ENCODE measurements around the gene ESPNL. TPM values are rescaled to one million over a fixed set of nuclear protein-coding genes. Genes with fewer than 3 reads are reported as not detected.

ESPNL gene
- total RNA-seq, 2 experiments from 2014 or later, result not detected

DNA sequence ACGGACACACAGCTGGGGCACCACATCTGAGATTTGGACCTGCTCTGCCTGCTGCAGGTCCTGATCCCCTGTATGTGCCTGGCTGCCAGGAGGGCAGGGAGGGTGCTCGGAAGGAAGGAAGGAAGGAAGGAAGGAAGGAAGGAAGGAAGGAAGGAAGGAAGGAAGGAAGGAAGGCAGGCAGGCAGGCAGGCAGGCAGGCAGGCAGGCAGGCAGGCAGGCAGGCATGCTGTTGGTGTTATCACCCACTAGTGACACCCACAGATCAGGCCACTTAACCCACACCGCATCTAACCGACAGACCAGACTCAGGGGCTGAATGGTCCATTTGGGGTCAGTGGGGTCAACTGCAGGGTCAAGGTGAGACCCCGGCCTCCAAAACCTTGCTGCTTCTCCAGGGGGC lies 44.1 kb downstream of the ESPNL start:
- no peak overlapping the region for H3K27ac Mint-ChIP-seq

DNA sequence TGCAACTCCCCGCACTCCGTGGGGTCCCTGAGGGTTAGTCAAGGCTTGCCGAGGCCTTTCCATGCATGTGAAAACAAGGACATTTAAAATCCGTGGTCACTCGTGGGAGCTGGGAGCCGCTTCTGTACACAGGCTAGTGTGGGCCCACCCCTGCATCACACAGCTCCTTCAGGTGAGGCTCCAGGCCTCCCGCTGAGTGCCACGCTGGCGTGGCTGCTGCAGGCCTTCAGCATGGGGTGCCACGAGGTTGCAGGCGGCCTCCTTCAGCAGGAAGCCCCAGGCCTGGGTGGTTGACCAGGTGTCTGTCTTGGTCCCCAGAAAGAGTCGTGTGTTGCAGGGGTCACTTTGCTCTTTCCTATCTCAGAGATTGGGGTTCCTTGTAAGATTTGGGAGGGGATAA lies 44.9 kb downstream of the ESPNL start:
- Mint-ChIP-seq H3K4me3 (no peak overlapping the region), H3K9me3 (no peaks in the 10 kb centered on the region), H3K4me1 (ENCODE audit: low read depth) (peaks cover 7% of the 10 kb centered on the region), H3K36me3 (ENCODE audit: low read depth) (no peaks in the 10 kb centered on the region), H3K27ac (no peak overlapping the region), H3K27me3 (no peaks in the 10 kb centered on the region)
- ChIA-PET CTCF (no interaction called here), POLR2A (no interaction called here)
- no peak for ATAC-seq (ENCODE audit: poor library complexity)
- H3K27ac ChIP-seq (ENCODE audit: low read depth in 1 of 2, low read length in 2 of 2), result no peak overlapping the region
- TF ChIP-seq, protein P1, sequence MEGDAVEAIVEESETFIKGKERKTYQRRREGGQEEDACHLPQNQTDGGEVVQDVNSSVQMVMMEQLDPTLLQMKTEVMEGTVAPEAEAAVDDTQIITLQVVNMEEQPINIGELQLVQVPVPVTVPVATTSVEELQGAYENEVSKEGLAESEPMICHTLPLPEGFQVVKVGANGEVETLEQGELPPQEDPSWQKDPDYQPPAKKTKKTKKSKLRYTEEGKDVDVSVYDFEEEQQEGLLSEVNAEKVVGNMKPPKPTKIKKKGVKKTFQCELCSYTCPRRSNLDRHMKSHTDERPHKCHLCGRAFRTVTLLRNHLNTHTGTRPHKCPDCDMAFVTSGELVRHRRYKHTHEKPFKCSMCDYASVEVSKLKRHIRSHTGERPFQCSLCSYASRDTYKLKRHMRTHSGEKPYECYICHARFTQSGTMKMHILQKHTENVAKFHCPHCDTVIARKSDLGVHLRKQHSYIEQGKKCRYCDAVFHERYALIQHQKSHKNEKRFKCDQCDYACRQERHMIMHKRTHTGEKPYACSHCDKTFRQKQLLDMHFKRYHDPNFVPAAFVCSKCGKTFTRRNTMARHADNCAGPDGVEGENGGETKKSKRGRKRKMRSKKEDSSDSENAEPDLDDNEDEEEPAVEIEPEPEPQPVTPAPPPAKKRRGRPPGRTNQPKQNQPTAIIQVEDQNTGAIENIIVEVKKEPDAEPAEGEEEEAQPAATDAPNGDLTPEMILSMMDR (IDR thresholded peaks at IDR 0.05), result no peak
- no peak overlapping the region for H3K4me3 ChIP-seq (ENCODE audit: low read length)
- intact Hi-C loops (cut with DNase I, micrococcal nuclease), result no loop called here
- no peaks in the 10 kb centered on the region for H3K9me3 ChIP-seq (ENCODE audit: control insufficient read depth in 1 of 2, insufficient read depth in 1 of 2, low read length in 2 of 2)
- no peaks in the 10 kb centered on the region for H3K36me3 ChIP-seq (ENCODE audit: insufficient read depth, low read length)
- no peak for DNase-seq
- H3K27me3 ChIP-seq (ENCODE audit: control insufficient read depth in 1 of 2, insufficient read depth in 2 of 2, low read length in 2 of 2), result no peaks in the 10 kb centered on the region
- H3K4me1 ChIP-seq (ENCODE audit: insufficient read depth, low read length), result peaks cover 11% of the 10 kb centered on the region

More for the DNA sequence above, 44.1 kb downstream of the ESPNL start:
- peaks cover 11% of the 10 kb centered on the region for H3K4me1 ChIP-seq (ENCODE audit: insufficient read depth, low read length)
- no peaks in the 10 kb centered on the region for H3K27me3 ChIP-seq (ENCODE audit: control insufficient read depth in 1 of 2, insufficient read depth in 2 of 2, low read length in 2 of 2)
- ChIA-PET CTCF (no interaction called here), POLR2A (no interaction called here)
- no peak overlapping the region for H3K4me3 ChIP-seq (ENCODE audit: low read length)
- Mint-ChIP-seq H3K27me3 (no peaks in the 10 kb centered on the region), H3K4me1 (ENCODE audit: low read depth) (peaks cover 7% of the 10 kb centered on the region), H3K4me3 (no peak overlapping the region), H3K36me3 (ENCODE audit: low read depth) (no peaks in the 10 kb centered on the region), H3K9me3 (no peaks in the 10 kb centered on the region)
- H3K9me3 ChIP-seq (ENCODE audit: control insufficient read depth in 1 of 2, insufficient read depth in 1 of 2, low read length in 2 of 2), result no peaks in the 10 kb centered on the region
- DNase-seq, result no peak
- intact Hi-C loops (cut with DNase I, micrococcal nuclease), result no loop called here
- ATAC-seq (ENCODE audit: poor library complexity), result no peak
- H3K36me3 ChIP-seq (ENCODE audit: insufficient read depth, low read length), result no peaks in the 10 kb centered on the region
- no peak overlapping the region for H3K27ac ChIP-seq (ENCODE audit: low read depth in 1 of 2, low read length in 2 of 2)
- TF ChIP-seq, protein P1 (IDR thresholded peaks at IDR 0.05), result no peak

DNA sequence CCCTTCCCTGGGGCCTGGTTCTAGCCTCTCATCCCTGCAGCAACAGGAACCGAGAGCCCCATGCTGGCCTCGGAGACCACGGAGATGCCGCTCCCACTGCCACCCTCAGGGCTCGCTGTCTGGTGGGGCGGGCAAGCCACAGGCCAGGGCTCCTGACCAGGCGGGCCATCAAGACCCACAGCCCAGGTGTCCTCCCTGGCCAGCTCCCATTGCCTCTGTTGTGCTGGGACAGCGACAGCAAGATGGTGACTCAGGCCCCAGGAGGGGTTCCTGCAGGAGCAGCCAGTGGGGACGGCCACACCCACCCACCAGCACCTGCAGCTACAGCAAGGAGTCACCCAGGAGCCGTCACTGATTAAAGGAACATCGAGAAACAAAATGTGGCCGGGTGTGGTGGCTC lies 45.7 kb downstream of the ESPNL start:
- no peaks in the 10 kb centered on the region for H3K9me3 Mint-ChIP-seq
- ChIA-PET CTCF (no interaction called here), POLR2A (no interaction called here)
- H3K4me3 ChIP-seq (ENCODE audit: low read length), result no peak overlapping the region
- no peaks in the 10 kb centered on the region for H3K9me3 ChIP-seq (ENCODE audit: control insufficient read depth in 1 of 2, insufficient read depth in 1 of 2, low read length in 2 of 2)
- H3K36me3 Mint-ChIP-seq (ENCODE audit: low read depth), result no peaks in the 10 kb centered on the region
- TF ChIP-seq, protein P1 (IDR thresholded peaks at IDR 0.05), result no peak
- ATAC-seq (ENCODE audit: poor library complexity) (no peak), DNase-seq (no peak)
- no peak overlapping the region for H3K27ac Mint-ChIP-seq
- no peaks in the 10 kb centered on the region for H3K36me3 ChIP-seq (ENCODE audit: insufficient read depth, low read length)
- intact Hi-C loops (cut with DNase I, micrococcal nuclease), result no loop called here
- H3K27ac ChIP-seq (ENCODE audit: low read depth in 1 of 2, low read length in 2 of 2), result no peak overlapping the region
- H3K27me3 Mint-ChIP-seq, result no peaks in the 10 kb centered on the region
- H3K4me1 Mint-ChIP-seq (ENCODE audit: low read depth), result peaks cover 7% of the 10 kb centered on the region
- H3K27me3 ChIP-seq (ENCODE audit: control insufficient read depth in 1 of 2, insufficient read depth in 2 of 2, low read length in 2 of 2), result no peaks in the 10 kb centered on the region
- H3K4me1 ChIP-seq (ENCODE audit: insufficient read depth, low read length), result peaks cover 11% of the 10 kb centered on the region
- no peak overlapping the region for H3K4me3 Mint-ChIP-seq
